IMR-90 (cell line): ENCODE results near the gene E2F4. TPM values are rescaled to one million over a fixed set of nuclear protein-coding genes. Genes with fewer than 3 reads are reported as not detected.

Source experiments
- ATAC-seq: fragments of 200-7000 bp; cut with Tn5 transposase; 2 replicates; pipeline ENCODE4 v1.9.1; 2020; ENCODE audit warnings: low read depth, mild to moderate bottlenecking, moderate library complexity
- BruUV-seq: library from RNA; stranded (reverse); fragments of 400-500 nt; replicated peaks from 2 replicates; lab custom pipeline; 2021; lab: Mats Ljungman, UMichigan
- CTCF ChIA-PET: fragments of 300-600 bp; formaldehyde crosslinking; extraction: SDS; loops from one replicate; lab custom pipeline; 2021; ENCODE audit warnings: antibody characterized with exemption; lab: Yijun Ruan, JAX
- POLR2A ChIA-PET: fragments of 300-600 bp; sonication (Branson Sonifier 250); formaldehyde crosslinking; loops from one replicate; lab custom pipeline; 2022; ENCODE audit warnings: antibody characterized with exemption; ENCODE audit not compliant: unreplicated experiment; lab: Charles Lee
- DNase-seq: peaks from one replicate; pipeline ENCODE4 v3.0.0; 2013
- H2AFZ ChIP-seq: replicated peaks from 2 replicates; pipeline ENCODE3; 2013; ENCODE audit warnings: low read length, mild to moderate bottlenecking; ENCODE audit not compliant: poor library complexity
- H2AK5ac ChIP-seq: 2 replicates; pipeline ENCODE4 v1.6.1; 2013; ENCODE audit warnings: low read depth, low read length, inconsistent platforms
- H2AK9ac ChIP-seq: replicated peaks from 2 replicates; pipeline ENCODE3; 2013; ENCODE audit warnings: mild to moderate bottlenecking, low read depth, low read length, moderate library complexity; ENCODE audit not compliant: poor library complexity
- H2BK120ac ChIP-seq: 2 replicates; pipeline ENCODE4 v1.6.1; 2013; ENCODE audit warnings: low read depth, low read length, inconsistent platforms
- H2BK15ac ChIP-seq: 3 replicates; pipeline ENCODE4 v1.6.1; 2013; ENCODE audit warnings: low read depth, low read length, inconsistent platforms
- H2BK20ac ChIP-seq: 2 replicates; pipeline ENCODE4 v1.6.1; 2013; ENCODE audit warnings: low read depth, mild to moderate bottlenecking, inconsistent platforms, low read length, moderate library complexity
- H2BK5ac ChIP-seq: 2 replicates; pipeline ENCODE4 v1.6.1; 2013; ENCODE audit warnings: mild to moderate bottlenecking, low read depth, low read length, inconsistent platforms; ENCODE audit not compliant: poor library complexity, severe bottlenecking
- H3K14ac ChIP-seq: replicated peaks from 2 replicates; pipeline ENCODE4 v1.6.1; 2013; ENCODE audit warnings: low read depth, low read length, inconsistent platforms
- H3K18ac ChIP-seq: 2 replicates; pipeline ENCODE4 v1.6.1; 2013; ENCODE audit warnings: low read depth, low read length, control low read depth
- H3K23ac ChIP-seq: 2 replicates; pipeline ENCODE4 v1.6.1; 2013; ENCODE audit warnings: low read depth, low read length, inconsistent platforms
- H3K27ac ChIP-seq: 2 replicates; pipeline ENCODE4 v1.5.1; 2013; ENCODE audit warnings: mild to moderate bottlenecking, control low read depth, low read length; ENCODE audit not compliant: insufficient read depth
- H3K27me3 ChIP-seq: 2 replicates; pipeline ENCODE4 v1.6.1; 2013; ENCODE audit warnings: low read length; ENCODE audit not compliant: control insufficient read depth, insufficient read depth
- H3K36me3 ChIP-seq: 2 replicates; pipeline ENCODE4 v1.6.1; 2013; ENCODE audit warnings: low read length, mixed read lengths; ENCODE audit not compliant: control insufficient read depth, insufficient read depth
- H3K4ac ChIP-seq: 2 replicates; pipeline ENCODE4 v1.6.1; 2013; ENCODE audit warnings: low read depth, low read length, inconsistent platforms
- H3K4me1 ChIP-seq: 2 replicates; pipeline ENCODE4 v1.6.1; 2013; ENCODE audit warnings: low read length, mixed read lengths; ENCODE audit not compliant: control insufficient read depth, insufficient read depth
- H3K4me2 ChIP-seq: 2 replicates; pipeline ENCODE4 v1.6.1; 2013; ENCODE audit warnings: low read depth, mild to moderate bottlenecking, control low read depth, low read length, moderate library complexity
- H3K4me3 ChIP-seq: 2 replicates; pipeline ENCODE4 v1.5.1; 2013; ENCODE audit warnings: low read depth, mild to moderate bottlenecking, control low read depth, low read length, moderate library complexity; ENCODE audit not compliant: insufficient read depth
- H3K56ac ChIP-seq: 2 replicates; pipeline ENCODE4 v1.6.1; 2013; ENCODE audit warnings: low read length, inconsistent platforms; ENCODE audit not compliant: insufficient read depth; ENCODE audit errors: extremely low read depth
- H3K79me1 ChIP-seq, 2 experiments: 2 replicates each; pipeline ENCODE4 v1.6.1; 2013; ENCODE audit warnings: low read length in 2 of 2, inconsistent platforms in 1 of 2, low read depth in 1 of 2
- H3K9ac ChIP-seq: 2 replicates; pipeline ENCODE4 v1.6.1; 2013; ENCODE audit warnings: low read depth, low read length, control low read depth
- H3K9me1 ChIP-seq: 2 replicates; pipeline ENCODE4 v1.6.1; 2013; ENCODE audit warnings: low read length, inconsistent platforms; ENCODE audit not compliant: insufficient read depth
- H3K9me3 ChIP-seq: 2 replicates; pipeline ENCODE4 v1.6.1; 2013; ENCODE audit warnings: low read length; ENCODE audit not compliant: control insufficient read depth, insufficient read depth
- H4K20me1 ChIP-seq: 2 replicates; pipeline ENCODE4 v1.6.1; 2013; ENCODE audit warnings: low read length, inconsistent platforms; ENCODE audit not compliant: insufficient read depth
- H4K5ac ChIP-seq: 2 replicates; pipeline ENCODE4 v1.6.1; 2013; ENCODE audit warnings: mild to moderate bottlenecking, low read depth, low read length, control low read depth
- H4K8ac ChIP-seq, 2 experiments: 2 replicates each; pipeline ENCODE4 v1.6.1; 2013; ENCODE audit warnings: low read depth in 2 of 2, low read length in 2 of 2, control low read depth in 1 of 2, inconsistent platforms in 1 of 2
- H4K91ac ChIP-seq: 2 replicates; pipeline ENCODE4 v1.6.1; 2013; ENCODE audit warnings: low read depth, low read length, inconsistent platforms; ENCODE audit not compliant: insufficient read depth
- BHLHE40 ChIP-seq: fragments of 150-350 bp; IDR thresholded peaks from 2 replicates; pipeline ENCODE4 v1.6.1; 2016; ENCODE audit warnings: mild to moderate bottlenecking, low read depth, low read length
- CEBPB ChIP-seq: IDR thresholded peaks from 2 replicates; pipeline ENCODE4 v1.6.1; 2012; ENCODE audit warnings: low read depth, low read length, improper control_type of control experiment
- CHD1 ChIP-seq: IDR thresholded peaks from 2 replicates; pipeline ENCODE4 v1.6.1; 2012; ENCODE audit warnings: low read depth, low read length, improper control_type of control experiment
- FOS ChIP-seq: fragments of 150-350 bp; IDR thresholded peaks from 2 replicates; pipeline ENCODE4 v1.6.1; 2016; ENCODE audit warnings: low read depth, low read length
- MAFK ChIP-seq: IDR thresholded peaks from 2 replicates; pipeline ENCODE4 v1.6.1; 2012; ENCODE audit warnings: low read depth, low read length, improper control_type of control experiment
- MAZ ChIP-seq: IDR thresholded peaks from 2 replicates; pipeline ENCODE4 v1.6.1; 2012; ENCODE audit warnings: low read depth, mild to moderate bottlenecking, low read length, improper control_type of control experiment, moderate library complexity, borderline replicate concordance
- NFE2L2 ChIP-seq: fragments of 150-350 bp; IDR thresholded peaks from 2 replicates; pipeline ENCODE4 v1.6.1; 2016; ENCODE audit warnings: low read depth, mild to moderate bottlenecking, low read length
- POLR2A ChIP-seq: IDR thresholded peaks from 2 replicates; pipeline ENCODE4 v1.6.1; 2012; ENCODE audit warnings: mild to moderate bottlenecking, low read depth, low read length
- RAD21 ChIP-seq: IDR thresholded peaks from 2 replicates; pipeline ENCODE4 v1.6.1; 2012; ENCODE audit warnings: low read length, improper control_type of control experiment
- RCOR1 ChIP-seq: IDR thresholded peaks from 2 replicates; pipeline ENCODE4 v1.6.1; 2012; ENCODE audit warnings: mild to moderate bottlenecking, low read length, improper control_type of control experiment; ENCODE audit not compliant: insufficient replicate concordance
- RFX5 ChIP-seq: IDR thresholded peaks from 2 replicates; pipeline ENCODE4 v1.8.0; 2012; ENCODE audit warnings: low read depth, mild to moderate bottlenecking, low read length, moderate library complexity
- USF2 ChIP-seq: fragments of 150-350 bp; IDR thresholded peaks from 2 replicates; pipeline ENCODE4 v1.6.1; 2017; ENCODE audit warnings: mild to moderate bottlenecking, antibody characterized with exemption, low read length, low read depth
- WGBS, 2 experiments: methylation state at CpG; one replicate each; pipeline versions ENCODE4 v1.1.5 to v1.1.7; 2013; ENCODE audit warnings: missing lambda C conversion rate in 2 of 2; ENCODE audit not compliant: insufficient read length in 1 of 2; ENCODE audit errors: extremely low coverage in 2 of 2; 5-methylcytosine and 5-hydroxymethylcytosine counted together
- dilution Hi-C: fragments of 300-500 bp; cut with HindIII; formaldehyde crosslinking; loops from one replicate; pipeline ENCODE4 v1.14.3; 2018; ENCODE audit warnings: low sequenced_read_pairs; ENCODE audit not compliant: unreplicated experiment
- in situ Hi-C: fragments of 300-500 bp; cut with MboI; formaldehyde crosslinking; loops from 3 replicates; pipeline ENCODE4 v1.14.3; 2019; ENCODE audit warnings: low sequenced_read_pairs, inconsistent platforms, mixed read lengths
- intact Hi-C: fragments of 100-400 bp; cut with micrococcal nuclease; formaldehyde crosslinking; loops from 2 replicates; pipeline ENCODE4 v1.10.0; 2022
- polyA plus RNA-seq, 3 experiments: library from polyadenylated mRNA; depleted of rRNA; stranded (reverse); fragments of >200 nt; gene quantifications; 2 replicates each; pipeline ENCODE4 v1.2.3, GENCODE V29; 2012; ENCODE audit warnings: low replicate concordance in 1 of 3
- total RNA-seq: library from RNA; depleted of rRNA; stranded (reverse); fragments of >200 nt; gene quantifications from 2 replicates; pipeline ENCODE4 v1.2.3, GENCODE V29; 2012
- TF ChIP-seq, protein P1 (sequence below): fragments of 150-350 bp; IDR thresholded peaks from 2 replicates; pipeline ENCODE4 v1.6.1; 2016; ENCODE audit warnings: low read depth, mild to moderate bottlenecking, low read length, moderate library complexity, borderline replicate concordance
- TF ChIP-seq, protein P2 (sequence below): conservative IDR thresholded peaks from 2 replicates; pipeline ENCODE4 v1.5.1; 2012; ENCODE audit warnings: mild to moderate bottlenecking, low read depth, low read length, improper control_type of control experiment

The E2F4 gene
- total and polyA plus RNA-seq, 2 of the 4 experiments (the other 2 are of a cell fraction): 63.4 to 103 TPM

DNA sequence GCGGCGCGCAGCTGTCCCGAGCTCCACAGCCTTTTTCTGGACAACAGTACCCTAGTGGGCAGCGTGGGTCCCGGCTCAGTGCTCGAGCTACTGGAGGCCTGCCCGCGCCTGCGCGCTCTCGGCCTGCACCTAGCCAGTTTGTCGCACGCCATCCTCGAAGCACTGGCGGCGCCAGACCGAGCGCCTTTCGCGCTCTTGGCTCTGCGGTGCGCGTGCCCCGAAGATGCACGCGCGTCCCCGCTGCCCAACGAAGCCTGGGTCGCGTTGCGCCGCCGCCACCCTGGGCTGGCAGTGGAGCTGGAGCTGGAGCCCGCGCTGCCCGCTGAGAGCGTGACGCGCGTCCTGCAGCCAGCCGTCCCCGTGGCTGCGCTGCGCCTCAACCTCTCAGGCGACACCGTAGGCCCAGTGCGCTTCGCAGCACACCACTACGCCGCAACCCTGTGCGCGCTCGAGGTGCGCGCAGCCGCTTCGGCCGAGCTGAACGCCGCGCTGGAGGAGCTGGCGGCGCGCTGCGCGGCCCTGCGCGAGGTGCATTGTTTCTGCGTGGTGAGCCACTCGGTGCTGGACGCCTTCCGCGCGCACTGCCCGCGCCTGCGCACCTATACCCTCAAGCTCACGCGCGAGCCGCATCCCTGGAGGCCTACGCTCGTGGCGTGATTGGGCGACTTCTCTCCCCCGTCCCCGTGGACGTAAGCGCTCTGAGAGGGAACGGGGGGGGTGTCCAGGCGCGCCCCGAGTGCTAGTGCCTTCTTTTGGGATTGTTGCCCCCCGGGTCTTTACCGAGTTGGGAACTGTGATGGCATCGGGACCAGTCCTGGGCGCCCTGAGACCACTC is 28.6 kb upstream of the E2F4 start:
- ChIA-PET POLR2A (interaction anchor here (0.7 kb wide), 1 partner anchor 238 kb away, joined by 5 read pairs; no protein-coding TSS in a partner anchor), CTCF (no interaction called here)
- Histone ChIP-seq H3K9me3 (no peaks in the 10 kb centered on the region), H2AK9ac (peak overlapping the region; percentile 26), H2BK20ac (no peak overlapping the region), H3K27me3 (peaks cover 24% of the 10 kb centered on the region; the same call in 1 of the 2 replicates), H4K20me1 (0 out of 2 replicates have a peak, but pooled peaks cover 5% of the 10 kb centered on the region), H3K4me2 (peak overlapping the region; percentile 9; the same call in 1 of the 2 replicates), H3K4me3 (no peak overlapping the region), H4K5ac (no peak overlapping the region; the same call in 1 of the 2 replicates), H3K14ac (no peak overlapping the region), H2AFZ (peak overlapping the region; percentile 83), H3K9me1 (peaks cover 5% of the 10 kb centered on the region; the same call in 1 of the 2 replicates), H3K56ac (no peak overlapping the region), H3K18ac (no peak overlapping the region), H4K8ac (peak overlapping the region in 1 of 2 experiments; percentile 10; a peak in 1 of 4 replicates), H2BK5ac (no peak overlapping the region), H3K36me3 (peaks cover 3% of the 10 kb centered on the region; the same call in 1 of the 2 replicates), H2BK120ac (no peak overlapping the region), H3K27ac (no peak overlapping the region), H3K79me1 (peaks cover 5 to 25% of the 10 kb centered on the region in 2 experiments; a peak in 2 of 4 replicates), H3K4me1 (peaks cover 18% of the 10 kb centered on the region; the same call in 1 of the 2 replicates), H3K9ac (no peak overlapping the region), H3K4ac (no peak overlapping the region), H2BK15ac (no peak overlapping the region), H3K23ac (no peak overlapping the region), H4K91ac (no peak overlapping the region), H2AK5ac (no peak overlapping the region; the same call in 1 of the 2 replicates)
- TF ChIP-seq CEBPB: no peak
- TF ChIP-seq, protein P1, sequence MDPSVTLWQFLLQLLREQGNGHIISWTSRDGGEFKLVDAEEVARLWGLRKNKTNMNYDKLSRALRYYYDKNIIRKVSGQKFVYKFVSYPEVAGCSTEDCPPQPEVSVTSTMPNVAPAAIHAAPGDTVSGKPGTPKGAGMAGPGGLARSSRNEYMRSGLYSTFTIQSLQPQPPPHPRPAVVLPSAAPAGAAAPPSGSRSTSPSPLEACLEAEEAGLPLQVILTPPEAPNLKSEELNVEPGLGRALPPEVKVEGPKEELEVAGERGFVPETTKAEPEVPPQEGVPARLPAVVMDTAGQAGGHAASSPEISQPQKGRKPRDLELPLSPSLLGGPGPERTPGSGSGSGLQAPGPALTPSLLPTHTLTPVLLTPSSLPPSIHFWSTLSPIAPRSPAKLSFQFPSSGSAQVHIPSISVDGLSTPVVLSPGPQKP: no peak
- TF ChIP-seq RFX5: no peak
- TF ChIP-seq RAD21: no peak
- no peak for TF ChIP-seq USF2
- TF ChIP-seq CHD1: no peak
- TF ChIP-seq NFE2L2: no peak
- no peak for TF ChIP-seq POLR2A
- TF ChIP-seq BHLHE40: no peak
- no peak for TF ChIP-seq MAZ
- TF ChIP-seq, protein P2, sequence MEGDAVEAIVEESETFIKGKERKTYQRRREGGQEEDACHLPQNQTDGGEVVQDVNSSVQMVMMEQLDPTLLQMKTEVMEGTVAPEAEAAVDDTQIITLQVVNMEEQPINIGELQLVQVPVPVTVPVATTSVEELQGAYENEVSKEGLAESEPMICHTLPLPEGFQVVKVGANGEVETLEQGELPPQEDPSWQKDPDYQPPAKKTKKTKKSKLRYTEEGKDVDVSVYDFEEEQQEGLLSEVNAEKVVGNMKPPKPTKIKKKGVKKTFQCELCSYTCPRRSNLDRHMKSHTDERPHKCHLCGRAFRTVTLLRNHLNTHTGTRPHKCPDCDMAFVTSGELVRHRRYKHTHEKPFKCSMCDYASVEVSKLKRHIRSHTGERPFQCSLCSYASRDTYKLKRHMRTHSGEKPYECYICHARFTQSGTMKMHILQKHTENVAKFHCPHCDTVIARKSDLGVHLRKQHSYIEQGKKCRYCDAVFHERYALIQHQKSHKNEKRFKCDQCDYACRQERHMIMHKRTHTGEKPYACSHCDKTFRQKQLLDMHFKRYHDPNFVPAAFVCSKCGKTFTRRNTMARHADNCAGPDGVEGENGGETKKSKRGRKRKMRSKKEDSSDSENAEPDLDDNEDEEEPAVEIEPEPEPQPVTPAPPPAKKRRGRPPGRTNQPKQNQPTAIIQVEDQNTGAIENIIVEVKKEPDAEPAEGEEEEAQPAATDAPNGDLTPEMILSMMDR: no peak
- TF ChIP-seq FOS: no peak
- TF ChIP-seq MAFK: no peak
- no peak for TF ChIP-seq RCOR1
- 18% methylated on average over 51 of the region's 99 CpGs; no CpG with 5 or more reads in 1 of the 2 experiments for WGBS, 2 experiments
- intact Hi-C loops (no loop called here), dilution Hi-C loops (no loop called here), in situ Hi-C loops (no loop called here)
- no TSS peak for BruUV-seq
- ATAC-seq: peak; percentile 8
- DNase-seq: peak; percentile 35
